DMS153 treated with DMSO at 0.1 percent for 48 hours (cell line): ENCODE measurements around the gene FRG2.
"Not testable (repeated sequence)": the region's sequence is repeated elsewhere in the genome, so short reads cannot be mapped to it uniquely, and the experiment has no call there.

Experiments
- DNase-seq: peaks from one replicate; lab custom pipeline; 2025; ENCODE audit not compliant: unreplicated experiment; lab: John Stamatoyannopoulos, UW

The FRG2 gene

DNA sequence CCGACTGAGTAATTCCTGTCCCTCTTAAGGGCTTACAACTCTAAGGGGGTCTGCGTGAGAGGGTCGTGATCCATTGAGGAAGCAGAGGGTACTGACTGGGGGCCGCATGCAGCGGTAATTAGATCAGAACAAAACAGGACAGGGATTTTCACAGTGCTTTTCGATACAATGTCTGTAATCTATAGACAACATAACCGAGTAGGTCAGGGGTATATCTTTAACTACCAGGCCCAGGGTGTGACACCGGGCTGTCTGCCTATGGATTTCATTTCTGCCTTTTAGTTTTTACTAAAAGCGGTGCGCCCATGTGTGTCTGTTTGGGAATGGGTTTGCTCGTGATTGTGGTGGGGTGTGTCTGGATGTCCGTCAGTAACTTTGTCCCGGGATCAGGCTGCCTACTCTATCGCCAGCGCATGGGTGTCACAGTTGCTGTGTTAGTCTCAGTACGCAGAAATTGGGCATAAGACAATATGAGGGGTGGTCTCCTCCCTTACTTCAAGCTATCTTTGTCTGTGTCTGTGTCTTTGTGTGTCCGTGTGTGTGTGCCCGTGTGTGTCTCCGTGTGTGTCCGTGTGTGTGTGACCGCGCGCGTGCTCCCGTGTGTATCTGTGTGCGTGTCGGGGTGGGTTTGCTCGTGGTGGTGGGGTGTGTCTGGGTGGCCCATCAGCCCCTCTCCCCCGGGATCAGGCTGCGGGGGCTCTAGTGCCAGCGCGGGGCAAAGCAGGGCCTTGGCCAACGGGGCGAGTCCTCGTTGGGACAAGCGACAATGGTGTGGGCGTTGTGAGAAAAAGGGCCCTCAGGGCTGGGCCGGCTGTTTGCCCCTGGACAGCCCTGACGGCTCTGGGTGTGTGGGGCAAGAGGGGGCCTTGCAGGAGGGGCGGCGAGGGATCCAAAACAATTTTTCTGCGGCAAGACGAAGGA lies 10.4 kb downstream of the FRG2 start:
- DNase-seq, result no peak

- DNase-seq, result no peak
Measured at GRCh38 chr4:190015538-190016368, 11.3 kb downstream of the FRG2 start.

- DNase-seq, result no peak
Measured at GRCh38 chr4:190014771-190015537, 12.1 kb downstream of the FRG2 start.

- DNase-seq, result not testable (repeated sequence)
Measured at GRCh38 chr4:189989941-189990340, 37.1 kb downstream of the FRG2 start.

DNA sequence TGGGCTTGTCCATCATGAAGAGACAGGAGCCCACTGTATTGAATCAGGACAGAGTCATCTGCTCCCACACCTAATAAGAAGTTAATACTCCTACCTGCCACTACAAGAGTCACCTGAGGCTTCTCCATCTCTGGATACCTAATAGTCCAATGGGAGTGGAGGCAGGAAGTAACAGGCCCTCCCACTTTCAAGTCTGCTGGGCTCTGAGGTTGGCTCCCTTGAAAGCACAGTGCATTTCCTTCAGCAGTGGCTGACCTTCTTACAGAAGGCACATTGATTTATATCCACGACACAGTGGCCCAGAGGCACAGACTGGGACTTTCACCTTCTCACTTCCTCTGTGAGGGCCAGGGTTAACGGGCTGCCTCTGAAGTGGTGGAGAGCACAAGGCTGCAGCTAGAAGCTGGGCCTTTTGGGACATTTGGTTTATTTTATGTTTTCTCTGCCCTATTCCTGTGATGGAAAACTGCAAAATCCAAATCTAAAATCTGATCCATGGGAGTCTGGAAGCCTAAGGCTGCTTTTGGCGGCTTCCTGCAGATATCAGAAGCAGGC lies 38.1 kb downstream of the FRG2 start:
- DNase-seq, result no peak

DNA sequence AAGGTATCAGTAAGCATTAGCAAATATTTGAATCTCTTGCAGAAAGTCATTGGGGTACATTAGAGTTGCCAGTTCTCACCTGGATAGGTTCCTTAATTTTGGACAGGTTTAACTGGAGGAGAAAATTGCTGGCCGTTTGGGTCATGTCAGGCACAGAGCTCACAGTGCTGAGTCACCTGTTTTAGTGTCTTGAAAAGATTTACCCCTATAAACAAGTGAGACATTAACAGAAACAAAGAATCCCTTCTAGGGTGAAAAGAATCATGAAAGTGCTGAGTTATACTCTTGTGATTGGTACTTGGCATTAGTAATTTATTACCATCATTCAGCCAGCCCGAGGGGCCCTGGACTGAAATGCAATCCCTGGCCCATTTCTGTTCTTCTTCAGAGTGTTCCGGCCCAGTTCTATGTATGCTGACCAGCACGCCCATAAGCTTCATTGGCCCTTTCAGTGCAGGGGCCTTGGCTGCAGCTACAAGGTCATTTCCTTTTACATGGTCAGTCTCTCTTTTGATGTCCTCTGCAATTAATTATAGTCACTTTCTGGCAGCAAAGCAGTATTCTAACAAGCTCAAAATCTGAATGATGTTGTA lies 41.3 kb downstream of the FRG2 start:
- DNase-seq, result not testable (repeated sequence)

- DNase-seq, result not testable (repeated sequence)
Measured at GRCh38 chr4:189984661-189985060, 42.4 kb downstream of the FRG2 start.

- DNase-seq, result not testable (repeated sequence)
Measured at GRCh38 chr4:189983916-189984526, 43.0 kb downstream of the FRG2 start.

- DNase-seq, result no peak
Measured at GRCh38 chr4:189981970-189982369, 45.1 kb downstream of the FRG2 start.

DNA sequence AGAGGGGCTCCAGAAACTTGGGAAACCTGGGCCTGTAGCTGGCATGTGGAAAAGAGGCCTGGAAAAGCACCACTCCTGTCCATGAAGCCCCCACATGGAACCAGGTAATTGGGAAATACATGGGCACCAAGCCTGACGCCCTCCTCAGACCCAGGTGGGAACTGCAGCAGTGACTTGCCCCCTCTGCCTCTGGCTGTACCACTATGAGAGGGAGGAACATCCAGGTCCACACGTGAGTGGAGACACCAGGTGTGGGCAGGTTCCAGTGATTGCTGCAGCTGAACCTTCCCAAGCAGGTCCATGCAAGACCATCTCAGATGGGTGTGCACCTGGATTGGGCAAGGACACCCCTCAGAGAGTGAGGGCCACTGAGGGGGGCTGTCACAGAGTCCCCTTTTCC lies 46.8 kb downstream of the FRG2 start:
- not testable (repeated sequence) for DNase-seq

- DNase-seq, result no peak
Measured at GRCh38 chr4:189979196-189980047, 47.6 kb downstream of the FRG2 start.
